ENCODE data around the gene NPY5R.

- TF ChIP-seq CTCF (IDR thresholded peaks at IDR 0.05) (no peak), SIN3A (IDR thresholded peaks at IDR 0.05; ENCODE audit: borderline replicate concordance, insufficient read depth, low read depth, low read length) (no peak), REST (IDR thresholded peaks at IDR 0.05; ENCODE audit: insufficient read depth in 1 of 2, low read depth in 2 of 2, low read length in 1 of 2) (no peak)
These were observed 12.6 kb upstream of the NPY5R start for GRCh38 chr4:163330916-163331628.

Data from Panc1 (cell line).